Ishikawa (cell line): ENCODE measurements around the gene SNIP1.

Source experiments
- RAD21 ChIP-seq: IDR thresholded peaks from 2 replicates; pipeline ENCODE4 v1.6.1; 2012; ENCODE audit warnings: low read depth
- TCF12 ChIP-seq: IDR thresholded peaks from 2 replicates; pipeline ENCODE4 v1.6.1; 2012; ENCODE audit warnings: low read depth

DNA sequence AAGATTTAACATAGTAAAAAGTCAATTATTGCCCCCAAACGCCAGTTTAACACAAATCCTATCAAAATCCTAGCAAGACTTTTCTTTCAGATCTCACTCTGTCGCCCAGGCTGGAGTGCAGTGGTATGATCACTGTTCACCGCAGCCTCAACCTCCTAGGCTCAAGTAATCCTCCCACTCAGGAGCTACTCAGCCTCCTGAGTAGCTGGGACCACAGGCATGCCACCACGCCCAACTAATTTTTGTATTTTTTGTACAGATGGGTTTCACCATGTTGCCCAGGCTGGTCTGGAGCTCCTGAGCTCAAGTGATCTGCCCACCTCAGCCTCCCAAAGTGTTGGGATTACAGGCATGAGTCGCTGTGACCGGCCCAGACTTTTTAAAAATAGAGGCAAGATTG lies 4.8 kb downstream of the SNIP1 start:
- TF ChIP-seq RAD21 (no peak), TCF12 (no peak)
